SK-N-SH (cell line): Measurements from ENCODE around the gene POC1B. TPM values are rescaled to one million over a fixed set of nuclear protein-coding genes. Genes with fewer than 3 reads are reported as not detected.

Experiments
- CTCF ChIA-PET: fragments of 300-600, 350-600 bp; formaldehyde crosslinking; extraction: SDS; loops from one replicate; lab custom pipeline; 2021; lab: Yijun Ruan, JAX
- POLR2A ChIA-PET: fragments of 350-600 bp; sonication (Branson Sonifier 250); formaldehyde crosslinking; extraction: SDS; loops from one replicate; lab custom pipeline; 2020; ENCODE audit warnings: antibody characterized with exemption, inconsistent platforms; lab: Yijun Ruan, JAX
- DNase-seq: peaks from one replicate; pipeline ENCODE4 v3.0.0; 2012
- H2AFZ ChIP-seq: fragments of 200-600 bp; sonication (generic); 2 replicates; pipeline ENCODE4 v1.8.1; 2016; ENCODE audit warnings: antibody characterized with exemption, mild to moderate bottlenecking, low read depth
- H3F3A ChIP-seq: fragments of 200-600 bp; sonication (generic); replicated peaks from 2 replicates; pipeline ENCODE3; 2016; ENCODE audit warnings: antibody characterized with exemption, mild to moderate bottlenecking; ENCODE audit not compliant: insufficient read depth
- H3K27ac ChIP-seq, 2 experiments: fragments of 200-500 bp in 1 of 2; fragments of 200-600 bp in 1 of 2; sonication (Bioruptor generic) in 1 of 2; sonication (generic), shearing (Covaris generic) in 1 of 2; 2 replicates each; pipeline versions ENCODE4 v1.5.1 to v1.6.1; 2014 to 2016; ENCODE audit warnings: low read depth in 2 of 2, inconsistent platforms in 1 of 2, low read length in 1 of 2, mild to moderate bottlenecking in 1 of 2, mixed read lengths in 1 of 2
- H3K27me3 ChIP-seq: fragments of 200-600 bp; sonication (generic), shearing (Covaris generic); 2 replicates; pipeline ENCODE4 v1.6.1; 2016; ENCODE audit warnings: mixed run types; ENCODE audit not compliant: insufficient read depth
- H3K36me3 ChIP-seq, 2 experiments: fragments of 200-500 bp in 1 of 2; fragments of 200-600 bp in 1 of 2; sonication (Bioruptor generic) in 1 of 2; sonication (generic) in 1 of 2; replicated peaks in 1 of 2; 2 replicates each; pipeline versions ENCODE3 to v1.5.1; 2014 to 2016; ENCODE audit warnings: low read length in 1 of 2, mild to moderate bottlenecking in 1 of 2; ENCODE audit not compliant: insufficient read depth in 2 of 2, control insufficient read depth in 1 of 2
- H3K4me1 ChIP-seq, 2 experiments: fragments of 200-500 bp in 1 of 2; fragments of 200-600 bp in 1 of 2; sonication (Bioruptor generic) in 1 of 2; sonication (generic), shearing (Covaris generic) in 1 of 2; 2 replicates each; pipeline versions ENCODE4 v1.5.1 to v1.6.1; 2014 to 2016; ENCODE audit warnings: low read depth in 1 of 2, low read length in 1 of 2, mixed run types in 1 of 2; ENCODE audit not compliant: insufficient read depth in 2 of 2, control insufficient read depth in 1 of 2
- H3K4me2 ChIP-seq: fragments of 200-600 bp; sonication (generic), shearing (Covaris generic); 2 replicates; pipeline ENCODE4 v1.6.1; 2017; ENCODE audit warnings: mixed run types
- H3K4me3 ChIP-seq, 2 experiments: fragments of 200-500 bp in 1 of 2; fragments of 200-600 bp in 1 of 2; sonication (Bioruptor generic) in 1 of 2; sonication (generic), shearing (Covaris generic) in 1 of 2; 2 replicates each; pipeline versions ENCODE4 v1.5.1 to v1.8.1; 2014 to 2016; ENCODE audit warnings: low read depth in 2 of 2, inconsistent platforms in 1 of 2, low read length in 1 of 2, mild to moderate bottlenecking in 1 of 2, mixed read lengths in 1 of 2, moderate library complexity in 1 of 2
- H3K79me2 ChIP-seq: fragments of 200-600 bp; sonication (generic); 2 replicates; pipeline ENCODE4 v1.8.1; 2017; ENCODE audit warnings: mild to moderate bottlenecking; ENCODE audit not compliant: insufficient read depth
- H3K9ac ChIP-seq: fragments of 200-600 bp; sonication (generic); 2 replicates; pipeline ENCODE4 v1.6.1; 2017; ENCODE audit warnings: mixed run types
- H3K9me2 ChIP-seq: fragments of 200-600 bp; sonication (generic); 2 replicates; pipeline ENCODE4 v1.6.1; 2017; ENCODE audit warnings: mixed run types
- H3K9me3 ChIP-seq: fragments of 200-600 bp; sonication (generic); 2 replicates; pipeline ENCODE4 v1.6.1; 2017; ENCODE audit warnings: mixed run types, mild to moderate bottlenecking, moderate library complexity
- H4K20me1 ChIP-seq: fragments of 200-600 bp; sonication (generic); 2 replicates; pipeline ENCODE4 v1.6.1; 2017; ENCODE audit warnings: mild to moderate bottlenecking, mixed run types; ENCODE audit not compliant: insufficient read depth
- CTCF ChIP-seq: fragments of 200-600 bp; sonication (generic); IDR thresholded peaks from 2 replicates; pipeline ENCODE4 v1.6.1; 2017; ENCODE audit warnings: antibody characterized with exemption, mild to moderate bottlenecking, moderate library complexity
- ELF1 ChIP-seq: IDR thresholded peaks from 2 replicates; pipeline ENCODE4 v1.4.0; 2012
- EP300 ChIP-seq, 2 experiments: IDR thresholded peaks; 2 replicates each; pipeline versions ENCODE4 v1.4.0 to v1.6.1; 2012; ENCODE audit warnings: borderline replicate concordance in 1 of 2, low read depth in 1 of 2, low read length in 1 of 2
- EZH2phosphoT487 ChIP-seq: fragments of 200-600 bp; sonication (generic); IDR thresholded peaks from 2 replicates; pipeline ENCODE4 v1.6.1; 2017; ENCODE audit warnings: low read depth, mixed run types, mild to moderate bottlenecking, antibody characterized with exemption, moderate library complexity, borderline replicate concordance
- GATA2 ChIP-seq: sonication (generic); formaldehyde crosslinking; IDR thresholded peaks from 2 replicates; pipeline ENCODE4 v1.5.0; 2020; ENCODE audit warnings: mild to moderate bottlenecking, missing genetic modification reagents
- IRF3 ChIP-seq: fragments of 150-350 bp; IDR thresholded peaks from 2 replicates; pipeline ENCODE4 v1.6.1; 2016; ENCODE audit warnings: mild to moderate bottlenecking, low read depth, low read length
- JUND ChIP-seq: IDR thresholded peaks from 2 replicates; pipeline ENCODE4 v1.4.0; 2012
- MXI1 ChIP-seq: IDR thresholded peaks from 2 replicates; pipeline ENCODE4 v1.6.1; 2012; ENCODE audit warnings: mild to moderate bottlenecking, low read depth, low read length, improper control_type of control experiment
- NRF1 ChIP-seq: IDR thresholded peaks from 2 replicates; pipeline ENCODE4 v1.6.1; 2012; ENCODE audit warnings: low read depth, mild to moderate bottlenecking, low read length
- PBX3 ChIP-seq: IDR thresholded peaks from 2 replicates; pipeline ENCODE4; 2012
- RCOR1 ChIP-seq: fragments of 150-350 bp; IDR thresholded peaks from 2 replicates; pipeline ENCODE4 v1.6.1; 2017; ENCODE audit warnings: antibody characterized with exemption, low read length
- REST ChIP-seq: IDR thresholded peaks from 2 replicates; pipeline ENCODE4 v1.6.1; 2012; ENCODE audit warnings: mild to moderate bottlenecking, low read depth, low read length, moderate library complexity
- SIN3A ChIP-seq: IDR thresholded peaks from 2 replicates; pipeline ENCODE4 v1.6.1; 2012; ENCODE audit warnings: low read depth, mild to moderate bottlenecking, low read length, moderate library complexity, borderline replicate concordance
- TAF1 ChIP-seq: IDR thresholded peaks from 2 replicates; pipeline ENCODE4 v1.6.1; 2012; ENCODE audit warnings: low read depth, mild to moderate bottlenecking, low read length, moderate library complexity, borderline replicate concordance
- TCF12 ChIP-seq: IDR thresholded peaks from 2 replicates; pipeline ENCODE4 v1.4.0; 2012
- WGBS: methylation state at CpG from one replicate; pipeline ENCODE4 v1.1.6; 2017; ENCODE audit warnings: low lambda C conversion rate; 5-methylcytosine and 5-hydroxymethylcytosine counted together
- polyA plus RNA-seq, 3 experiments: library from polyadenylated mRNA; depleted of rRNA; stranded (reverse); fragments of >200 nt; gene quantifications; 2 replicates each; pipeline ENCODE4 v1.2.3, GENCODE V29; 2012

The POC1B gene
- polyA plus RNA-seq, 1 of the 3 experiments (the other 2 are of a cell fraction) = 4.0 TPM

GRCh38 chr12:89427508-89428156 lies 98.2 kb downstream of the POC1B start (continued):
- TF ChIP-seq REST (no peak), PBX3 (no peak), MXI1 (no peak), ELF1 (no peak), RCOR1 (no peak), CTCF (no peak), EZH2phosphoT487 (no peak), TCF12 (no peak), GATA2 (CRISPR knock-in tag) (no peak)

- CTCF ChIA-PET = no interaction called here
- H3K36me3 ChIP-seq = peaks cover 4% of the 10 kb centered on the region in 2 experiments
- H3K4me2 ChIP-seq = no peak overlapping the region
- no peaks in the 10 kb centered on the region for H3K27me3 ChIP-seq
- H3K27ac ChIP-seq = no peak overlapping the region
- H4K20me1 ChIP-seq = no peaks in the 10 kb centered on the region
- no peaks in the 10 kb centered on the region for H3F3A ChIP-seq
- no peaks in the 10 kb centered on the region for H3K9me3 ChIP-seq
- POLR2A ChIA-PET = no interaction called here
- no peaks in the 10 kb centered on the region for H3K4me1 ChIP-seq
- H3K9ac ChIP-seq = no peak overlapping the region
- no peak overlapping the region for H2AFZ ChIP-seq
- no peaks in the 10 kb centered on the region for H3K79me2 ChIP-seq
- H3K9me2 ChIP-seq = no peaks in the 10 kb centered on the region
- DNase-seq = no peak
- 82% methylated on average over 2 of the region's 2 CpGs for WGBS
- no peak overlapping the region for H3K4me3 ChIP-seq
- no peak for TF ChIP-seq IRF3
- TF ChIP-seq GATA2 (CRISPR knock-in tag) = no peak
- no peak for TF ChIP-seq EP300 (IDR thresholded peaks at IDR 0.05; ENCODE audit: borderline replicate concordance in 1 of 2, low read depth in 1 of 2, low read length in 1 of 2)
- no peak for TF ChIP-seq RCOR1
- TF ChIP-seq PBX3 = no peak
- no peak for TF ChIP-seq SIN3A
- TF ChIP-seq NRF1 = no peak
- TF ChIP-seq TAF1 = no peak
- no peak for TF ChIP-seq EZH2phosphoT487
- no peak for TF ChIP-seq JUND
These were observed 101.0 kb downstream of the POC1B start for GRCh38 chr12:89424846-89425245.
